ENCODE results near the gene NUDT7. TPM values are rescaled to one million over a fixed set of nuclear protein-coding genes. Genes with fewer than 3 reads are reported as not detected.

The NUDT7 gene
- total RNA-seq, 4 donors from 2014 or later = 7.6 to 16.1 (median 12.8) TPM

DNA sequence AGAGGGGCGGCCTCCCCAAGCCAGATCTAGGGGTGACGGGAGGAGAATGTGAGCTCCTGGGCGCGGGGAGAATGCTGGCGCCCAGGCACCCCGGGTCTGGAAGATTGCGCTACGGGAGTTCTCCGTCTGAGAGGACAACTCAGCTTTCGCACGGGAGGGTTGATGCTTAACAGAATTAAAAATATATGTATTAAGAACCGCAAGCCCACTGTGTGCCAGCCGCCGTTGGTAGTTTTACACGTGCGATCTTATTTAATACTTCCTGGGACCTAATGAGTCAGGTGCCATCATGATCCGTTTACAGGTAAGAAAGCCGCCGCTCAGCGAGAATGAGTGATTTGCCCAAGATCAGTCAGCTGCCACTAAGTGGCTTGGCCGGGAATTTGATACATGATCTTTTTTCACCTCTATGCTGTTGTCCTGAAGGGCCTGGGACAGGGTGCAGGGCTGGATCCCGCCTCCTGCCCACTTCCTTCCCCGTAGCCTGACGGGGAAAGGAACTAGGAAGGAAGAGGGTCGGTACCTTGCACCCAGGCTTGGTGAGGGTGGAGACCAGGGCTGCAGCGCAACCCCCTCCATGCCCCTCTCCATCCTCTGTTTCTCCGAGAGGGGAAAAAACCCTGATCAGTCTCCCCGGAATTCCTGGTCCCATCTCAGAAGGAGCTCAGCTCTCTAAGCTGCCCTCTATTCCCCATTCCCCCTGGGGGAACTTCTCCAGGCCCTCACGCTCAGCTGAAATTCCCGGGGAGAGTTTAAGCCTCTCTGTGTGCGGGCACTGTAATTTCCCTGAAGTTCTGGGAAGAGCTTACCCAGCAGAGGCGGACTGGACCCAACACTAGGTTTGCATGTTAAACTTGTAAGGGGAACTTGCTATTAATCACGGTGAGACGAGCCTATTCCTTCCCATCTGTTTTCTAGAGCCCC lies 67.0 kb downstream of the NUDT7 start:
- H3K36me3 ChIP-seq = no peaks in the 10 kb centered on the region
- H3K27me3 ChIP-seq = peaks cover 86% of the 10 kb centered on the region
- H3K4me3 ChIP-seq = peak overlapping the region; percentile 51
- WGBS = 4% methylated on average over 33 of the region's 34 CpGs
- H3K4me1 ChIP-seq = peaks cover 17% of the 10 kb centered on the region
- no peak overlapping the region for H3K27ac ChIP-seq
- DNase-seq (ENCODE audit: low spot score in 2 of 2) = no peak
- no peaks in the 10 kb centered on the region for H3K9me3 ChIP-seq
- TF ChIP-seq CTCF (IDR thresholded peaks at IDR 0.05) = no peak

- Histone ChIP-seq H3K9me3 (no peaks in the 10 kb centered on the region), H3K27ac (no peak overlapping the region), H3K4me3 (no peak overlapping the region), H3K27me3 (peaks cover 79% of the 10 kb centered on the region), H3K36me3 (no peaks in the 10 kb centered on the region), H3K4me1 (peaks cover 17% of the 10 kb centered on the region)
- no peak for DNase-seq (ENCODE audit: low spot score in 2 of 2)
- TF ChIP-seq POLR2AphosphoS5 (IDR thresholded peaks at IDR 0.05) (no peak), POLR2A (IDR thresholded peaks at IDR 0.05) (no peak), CTCF (IDR thresholded peaks at IDR 0.05) (no peak), EP300 (IDR thresholded peaks at IDR 0.05) (no peak)
- WGBS = 14% methylated on average over 11 of the region's 11 CpGs
These were observed 67.7 kb downstream of the NUDT7 start for GRCh38 chr16:77790009-77790372.

DNA sequence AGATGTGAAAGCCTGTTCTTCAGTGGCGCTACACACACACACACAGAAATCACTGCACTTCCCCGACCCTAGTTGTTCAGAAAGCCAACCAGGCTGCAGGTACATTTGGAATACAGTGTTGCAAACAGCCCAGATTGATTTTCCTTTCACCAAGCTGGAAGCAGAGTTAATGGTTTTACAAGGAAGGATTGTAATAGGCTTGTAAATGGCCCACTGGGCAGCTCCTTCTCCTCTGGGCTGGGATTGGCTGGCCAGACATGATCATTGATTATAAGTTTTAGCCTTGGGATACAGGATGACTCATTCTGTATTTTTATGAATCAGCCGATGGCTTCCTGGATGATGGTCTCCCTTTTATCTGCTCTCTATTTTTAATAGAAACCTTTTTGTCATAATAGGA lies 68.6 kb downstream of the NUDT7 start:
- peaks cover 17% of the 10 kb centered on the region for H3K4me1 ChIP-seq
- TF ChIP-seq POLR2AphosphoS5 (IDR thresholded peaks at IDR 0.05) (no peak), EP300 (IDR thresholded peaks at IDR 0.05) (no peak), CTCF (IDR thresholded peaks at IDR 0.05) (no peak), POLR2A (IDR thresholded peaks at IDR 0.05) (no peak)
- no peak for DNase-seq (ENCODE audit: low spot score in 2 of 2)
- peaks cover 72% of the 10 kb centered on the region for H3K27me3 ChIP-seq
- no peak overlapping the region for H3K4me3 ChIP-seq
- WGBS = 57% methylated on average over 3 of the region's 3 CpGs
- H3K36me3 ChIP-seq = no peaks in the 10 kb centered on the region
- H3K27ac ChIP-seq = no peak overlapping the region
- H3K9me3 ChIP-seq = no peaks in the 10 kb centered on the region

Other genes with a start within 250 kb of the NUDT7 start
- gene VAT1L, start 66.0 kb downstream of the NUDT7 start, total RNA-seq = under 1 TPM in 1 of 4 donors, not detected in 3; 0.15 TPM

All from suprapubic skin (tissue), 4 donors.